Mononuclear cell (primary cell): ENCODE data around the gene LHX6. TPM values are rescaled to one million over a fixed set of nuclear protein-coding genes. Genes with fewer than 3 reads are reported as not detected.

Experiments used
- H3K27me3 ChIP-seq: 2 replicates; pipeline ENCODE4 v1.6.0; 2011; ENCODE audit warnings: low read length, control low read depth; ENCODE audit not compliant: insufficient read depth
- H3K4me1 ChIP-seq: 2 replicates; pipeline ENCODE4 v1.5.1; 2011; ENCODE audit warnings: mild to moderate bottlenecking, low read length, control low read depth; ENCODE audit not compliant: insufficient read depth
- H3K4me3 ChIP-seq: 2 replicates; pipeline ENCODE4 v1.5.1; 2011; ENCODE audit warnings: mild to moderate bottlenecking, low read length, moderate library complexity
- H3K9me3 ChIP-seq: 2 replicates; pipeline ENCODE4 v1.5.1; 2011; ENCODE audit warnings: low read depth, mild to moderate bottlenecking, control low read depth, low read length
- total RNA-seq: library from RNA; depleted of rRNA; stranded (reverse); fragments of >200 nt; gene quantifications from one replicate; pipeline ENCODE4 v1.2.3, GENCODE V29; 2012

The LHX6 gene
- total RNA-seq, 1 donor: under 0.01 TPM

DNA sequence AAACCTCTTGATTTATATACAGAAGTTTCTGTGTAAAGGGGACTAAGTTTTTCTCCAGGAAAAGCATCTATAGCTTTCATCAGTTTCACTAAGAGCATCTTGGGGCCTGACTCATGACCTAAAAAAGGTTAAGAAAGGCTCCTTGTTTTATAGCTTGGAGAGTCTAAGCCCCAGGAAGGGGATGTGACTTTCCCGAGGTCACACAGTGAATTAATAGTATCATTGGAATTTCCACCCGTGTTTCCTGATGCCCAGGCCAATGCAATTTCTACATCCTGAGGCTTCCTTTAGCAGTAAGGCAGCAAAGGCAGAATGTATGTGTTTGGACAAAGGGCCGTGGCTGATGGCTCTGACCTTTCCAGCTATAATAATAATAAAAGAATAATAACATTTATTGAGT is 60.4 kb downstream of the LHX6 start:
- Histone ChIP-seq H3K27me3 (no peaks in the 10 kb centered on the region), H3K9me3 (no peaks in the 10 kb centered on the region), H3K4me1 (no peaks in the 10 kb centered on the region), H3K4me3 (no peak overlapping the region)

GRCh38 chr9:122164286-122164685 is 64.5 kb downstream of the LHX6 start:
- H3K9me3 ChIP-seq: no peaks in the 10 kb centered on the region
- no peaks in the 10 kb centered on the region for H3K4me1 ChIP-seq
- H3K27me3 ChIP-seq: peaks cover 4% of the 10 kb centered on the region
- no peak overlapping the region for H3K4me3 ChIP-seq

GRCh38 chr9:122162415-122162814 is 66.3 kb downstream of the LHX6 start:
- Histone ChIP-seq H3K27me3 (peaks cover 4% of the 10 kb centered on the region), H3K9me3 (no peaks in the 10 kb centered on the region), H3K4me3 (no peak overlapping the region), H3K4me1 (peaks cover 11% of the 10 kb centered on the region)

- H3K27me3 ChIP-seq: peaks cover 4% of the 10 kb centered on the region
- H3K4me3 ChIP-seq: peak overlapping the region; percentile 80
Measured at GRCh38 chr9:122159925-122160246, 68.9 kb downstream of the LHX6 start.

DNA sequence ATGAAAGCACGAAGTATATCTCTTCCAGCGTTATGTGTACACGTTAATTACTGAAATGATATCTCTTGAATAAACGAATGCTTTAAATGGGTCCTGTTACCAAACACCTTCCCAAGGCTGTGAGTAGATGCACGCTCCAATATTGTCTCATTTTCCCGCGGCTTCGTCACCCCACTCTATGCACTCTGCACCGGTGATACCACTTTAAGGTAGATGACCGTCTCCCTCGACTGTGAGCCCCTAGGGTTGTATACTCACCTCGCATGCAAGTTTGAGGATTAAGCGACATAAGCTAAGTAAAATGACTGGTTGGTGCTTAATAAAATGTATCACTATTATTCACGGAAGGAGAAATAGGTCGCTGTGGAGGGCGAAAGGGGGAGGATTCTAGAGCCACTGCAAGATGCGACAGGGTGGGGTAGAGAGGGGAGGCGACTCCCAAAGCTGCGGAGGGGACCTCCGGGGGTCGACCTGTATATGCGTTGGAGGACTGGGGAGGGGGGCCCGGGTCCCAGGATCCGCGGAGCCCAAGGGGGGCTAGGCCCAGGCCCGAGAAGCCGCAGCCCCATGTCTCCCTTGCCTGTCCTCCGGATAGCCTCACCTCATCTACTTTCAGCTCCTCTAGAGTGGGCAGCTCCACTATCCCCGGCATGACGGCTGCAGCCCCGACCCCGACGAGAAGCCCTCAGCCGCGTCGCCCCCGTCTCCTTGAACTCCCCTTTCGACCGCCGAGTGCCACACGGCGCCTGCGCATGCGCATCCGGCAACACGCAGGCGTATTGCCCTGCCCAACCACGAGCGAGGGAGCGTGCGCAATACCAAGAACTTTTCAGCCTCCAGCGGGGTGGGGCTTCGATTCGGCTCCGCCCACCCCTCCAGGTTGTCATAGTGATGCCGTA is 69.5 kb downstream of the LHX6 start, which contains the start of the genes MORN5 and NDUFA8:
MORN5 (plus strand) TSS at position 883 of the 899 bp plus-strand sequence. CDS start 65 bp downstream, outside the sequence.
NDUFA8 (minus strand) TSS at position 754 of the 899 bp plus-strand sequence; CDS start at position 652, 102 bp downstream.
- no peaks in the 10 kb centered on the region for H3K9me3 ChIP-seq
- H3K4me3 ChIP-seq: peak within 1 kb of the TSS; percentile 80
- peaks cover 11% of the 10 kb centered on the region for H3K4me1 ChIP-seq
- peaks cover 4% of the 10 kb centered on the region for H3K27me3 ChIP-seq

More at GRCh38 chr9:122159925-122160246, 68.9 kb downstream of the LHX6 start:
- Histone ChIP-seq H3K4me1 (peaks cover 11% of the 10 kb centered on the region), H3K9me3 (no peaks in the 10 kb centered on the region)

DNA sequence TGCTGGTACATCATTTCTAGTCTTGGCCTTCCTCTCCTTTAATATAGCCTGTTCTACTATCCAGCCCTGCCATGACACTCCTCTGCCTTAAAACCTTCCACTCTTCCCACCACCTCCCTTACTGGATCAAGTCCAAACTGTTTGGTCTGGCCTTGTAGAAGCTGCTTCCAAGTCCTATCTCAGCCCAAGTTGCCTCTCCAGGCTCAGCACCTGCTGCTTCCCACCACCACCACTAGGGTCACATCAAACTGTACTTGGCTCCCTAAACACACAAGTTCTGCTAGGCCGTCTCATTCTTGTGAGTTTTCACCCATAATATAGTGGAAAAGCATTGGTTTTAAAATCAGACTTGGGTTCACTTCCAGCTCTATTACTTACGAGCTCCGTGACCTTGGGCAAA is 70.6 kb downstream of the LHX6 start:
- Histone ChIP-seq H3K4me3 (no peak overlapping the region), H3K9me3 (no peaks in the 10 kb centered on the region), H3K4me1 (peaks cover 11% of the 10 kb centered on the region), H3K27me3 (peaks cover 4% of the 10 kb centered on the region)

- H3K4me1 ChIP-seq: peaks cover 11% of the 10 kb centered on the region
Measured at GRCh38 chr9:122155796-122156195, 73.0 kb downstream of the LHX6 start.

More at GRCh38 chr9:122155796-122156195, 73.0 kb downstream of the LHX6 start:
- Histone ChIP-seq H3K27me3 (no peaks in the 10 kb centered on the region), H3K9me3 (no peaks in the 10 kb centered on the region), H3K4me3 (no peak overlapping the region)

Other genes with a start within 250 kb of the LHX6 start
- 1.0 TPM for gene TTLL11, start 135.6 kb downstream of the LHX6 start, total RNA-seq
- 1.2 TPM for gene NDUFA8, start 69.2 kb downstream of the LHX6 start, total RNA-seq
- gene MORN5, start 69.0 kb downstream of the LHX6 start, total RNA-seq: not detected
- 23.2 TPM for gene RBM18, start 35.9 kb upstream of the LHX6 start, total RNA-seq
- gene MRRF, start 35.9 kb upstream of the LHX6 start, total RNA-seq: 29.5 TPM
- gene PTGS1, start 142.1 kb upstream of the LHX6 start, total RNA-seq: 28.3 TPM
- not detected for gene OR1J1, start 249.0 kb upstream of the LHX6 start, total RNA-seq